ENCODE measurements around the gene TMPRSS2.

DNA sequence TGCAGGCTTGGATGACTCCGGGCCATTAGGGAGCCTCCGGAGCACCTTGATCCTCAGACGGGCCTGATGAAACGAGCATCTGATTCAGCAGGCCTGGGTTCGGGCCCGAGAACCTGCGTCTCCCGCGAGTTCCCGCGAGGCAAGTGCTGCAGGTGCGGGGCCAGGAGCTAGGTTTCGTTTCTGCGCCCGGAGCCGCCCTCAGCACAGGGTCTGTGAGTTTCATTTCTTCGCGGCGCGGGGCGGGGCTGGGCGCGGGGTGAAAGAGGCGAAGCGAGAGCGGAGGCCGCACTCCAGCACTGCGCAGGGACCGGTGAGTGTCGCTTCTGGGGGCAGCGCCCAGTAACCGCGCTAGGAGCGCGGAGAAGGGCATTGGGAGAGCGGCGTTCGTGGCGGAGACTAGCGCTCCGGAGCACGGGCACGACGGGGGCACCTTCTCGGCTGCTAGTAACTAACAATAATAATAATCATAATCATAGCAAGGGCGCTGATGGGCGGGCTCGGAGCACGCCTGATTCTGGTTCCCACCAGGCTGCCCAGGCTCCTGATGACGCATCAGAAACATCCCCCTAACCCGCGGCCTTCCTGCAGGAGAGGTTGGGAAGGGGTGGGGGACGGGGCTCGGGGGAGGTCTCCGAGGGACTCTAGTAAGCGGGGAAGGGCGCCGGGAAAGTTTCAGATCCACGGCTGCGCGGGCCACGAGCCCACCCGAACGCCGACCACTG, 81.8 kb downstream of the TMPRSS2 start, which contains the start of gene MX1:
- TF ChIP-seq, protein P1, sequence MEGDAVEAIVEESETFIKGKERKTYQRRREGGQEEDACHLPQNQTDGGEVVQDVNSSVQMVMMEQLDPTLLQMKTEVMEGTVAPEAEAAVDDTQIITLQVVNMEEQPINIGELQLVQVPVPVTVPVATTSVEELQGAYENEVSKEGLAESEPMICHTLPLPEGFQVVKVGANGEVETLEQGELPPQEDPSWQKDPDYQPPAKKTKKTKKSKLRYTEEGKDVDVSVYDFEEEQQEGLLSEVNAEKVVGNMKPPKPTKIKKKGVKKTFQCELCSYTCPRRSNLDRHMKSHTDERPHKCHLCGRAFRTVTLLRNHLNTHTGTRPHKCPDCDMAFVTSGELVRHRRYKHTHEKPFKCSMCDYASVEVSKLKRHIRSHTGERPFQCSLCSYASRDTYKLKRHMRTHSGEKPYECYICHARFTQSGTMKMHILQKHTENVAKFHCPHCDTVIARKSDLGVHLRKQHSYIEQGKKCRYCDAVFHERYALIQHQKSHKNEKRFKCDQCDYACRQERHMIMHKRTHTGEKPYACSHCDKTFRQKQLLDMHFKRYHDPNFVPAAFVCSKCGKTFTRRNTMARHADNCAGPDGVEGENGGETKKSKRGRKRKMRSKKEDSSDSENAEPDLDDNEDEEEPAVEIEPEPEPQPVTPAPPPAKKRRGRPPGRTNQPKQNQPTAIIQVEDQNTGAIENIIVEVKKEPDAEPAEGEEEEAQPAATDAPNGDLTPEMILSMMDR (IDR thresholded peaks at IDR 0.05) = no peak
- peak; percentile 36 to 76 for TF ChIP-seq POLR2A (IDR thresholded peaks at IDR 0.05)

All from thyroid gland (tissue), 4 donors.